ENCODE results near the gene FAM120A. TPM values are rescaled to one million over a fixed set of nuclear protein-coding genes. Genes with fewer than 3 reads are reported as not detected.
A peak's percentile ranks its signal among the peaks of the same experiment; 100 is the strongest.

Gene FAM120A
- total RNA-seq, 1 experiment from 2014 or later: 88.5 TPM

- no peak for DNase-seq (ENCODE audit: low read depth)
These were observed 19.6 kb downstream of the FAM120A start for GRCh38 chr9:93471124-93471523.

- DNase-seq (ENCODE audit: low read depth): peak; percentile 61
These were observed 21.9 kb downstream of the FAM120A start for GRCh38 chr9:93473411-93473810.

GRCh38 chr9:93475108-93475507 lies 23.6 kb downstream of the FAM120A start:
- DNase-seq (ENCODE audit: low read depth): no peak

GRCh38 chr9:93475856-93476255 lies 24.4 kb downstream of the FAM120A start:
- no peak for DNase-seq (ENCODE audit: low read depth)

GRCh38 chr9:93476924-93477323 lies 25.4 kb downstream of the FAM120A start:
- DNase-seq (ENCODE audit: low read depth): no peak

- no peak for DNase-seq (ENCODE audit: low read depth)
These were observed 25.9 kb downstream of the FAM120A start for GRCh38 chr9:93477397-93477796.

GRCh38 chr9:93479726-93480125 lies 28.2 kb downstream of the FAM120A start:
- peak; percentile 65 for DNase-seq (ENCODE audit: low read depth)

GRCh38 chr9:93480262-93480661 lies 28.8 kb downstream of the FAM120A start:
- no peak for DNase-seq (ENCODE audit: low read depth)

GRCh38 chr9:93480728-93481324 lies 29.3 kb downstream of the FAM120A start:
- no peak for DNase-seq (ENCODE audit: low read depth)

GRCh38 chr9:93483497-93483896 lies 32.0 kb downstream of the FAM120A start:
- no peak for DNase-seq (ENCODE audit: low read depth)

- no peak for DNase-seq (ENCODE audit: low read depth)
These were observed 34.8 kb downstream of the FAM120A start for GRCh38 chr9:93486268-93486667.

GRCh38 chr9:93488244-93488643 lies 36.8 kb downstream of the FAM120A start:
- DNase-seq (ENCODE audit: low read depth): no peak

- DNase-seq (ENCODE audit: low read depth): no peak
These were observed 40.2 kb downstream of the FAM120A start for GRCh38 chr9:93491593-93492232.

GRCh38 chr9:93492327-93492726 lies 40.8 kb downstream of the FAM120A start:
- no peak for DNase-seq (ENCODE audit: low read depth)

GRCh38 chr9:93493949-93494348 lies 42.5 kb downstream of the FAM120A start:
- DNase-seq (ENCODE audit: low read depth): no peak

- no peak for DNase-seq (ENCODE audit: low read depth)
These were observed 44.8 kb downstream of the FAM120A start for GRCh38 chr9:93496285-93496684.

- no peak for DNase-seq (ENCODE audit: low read depth)
These were observed 49.2 kb downstream of the FAM120A start for GRCh38 chr9:93500571-93501298.

- DNase-seq (ENCODE audit: low read depth): peak; percentile 26
These were observed 49.9 kb downstream of the FAM120A start for GRCh38 chr9:93501406-93501805.

- DNase-seq (ENCODE audit: low read depth): no peak
These were observed 51.9 kb downstream of the FAM120A start for GRCh38 chr9:93503381-93503780.

- no peak for DNase-seq (ENCODE audit: low read depth)
These were observed 54.2 kb downstream of the FAM120A start for GRCh38 chr9:93505541-93506132.

- no peak for DNase-seq (ENCODE audit: low read depth)
These were observed 56.3 kb downstream of the FAM120A start for GRCh38 chr9:93507768-93508167.

- DNase-seq (ENCODE audit: low read depth): no peak
These were observed 56.7 kb downstream of the FAM120A start for GRCh38 chr9:93508207-93508606.
